ENCODE results near the gene TM7SF3. TPM values are rescaled to one million over a fixed set of nuclear protein-coding genes. Genes with fewer than 3 reads are reported as not detected.
A peak's percentile ranks its signal among the peaks of the same experiment; 100 is the strongest.

TM7SF3 gene
- total RNA-seq, 1 experiment from 2014 or later, result 114 TPM

DNA sequence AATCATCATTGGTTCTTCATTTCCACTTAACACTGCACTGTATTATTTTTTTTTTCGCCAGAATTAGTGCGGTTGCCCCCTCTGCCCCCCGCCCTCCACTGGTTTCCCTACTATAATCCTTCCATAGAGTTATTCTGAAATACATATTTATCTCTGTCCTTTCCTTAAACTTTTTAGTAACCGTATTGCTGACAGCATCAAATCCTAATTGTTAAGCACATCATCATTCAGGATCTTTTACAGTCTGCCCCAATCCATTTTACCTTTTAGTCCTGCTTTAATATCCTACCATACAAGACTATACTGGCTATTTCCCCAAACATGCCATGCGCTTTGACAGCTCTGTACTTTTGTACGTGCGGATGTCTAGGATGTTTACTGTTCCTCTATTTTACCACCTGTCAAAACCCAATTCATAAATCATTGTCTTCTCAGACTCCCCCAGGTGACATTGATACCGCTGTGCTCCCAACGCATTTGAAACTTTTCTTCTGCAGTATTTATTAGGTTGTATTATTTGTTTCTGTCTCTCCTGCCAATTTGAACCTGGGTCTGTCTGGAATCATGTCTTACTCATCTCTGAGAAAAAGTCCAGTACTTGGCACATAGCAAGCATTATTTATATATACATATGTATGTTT lies 74.9 kb downstream of the TM7SF3 start:
- peak overlapping the region; percentile 88 for H2AFZ ChIP-seq (ENCODE audit: low read length)
- no peaks in the 10 kb centered on the region for H3K9me3 ChIP-seq (ENCODE audit: low read length)
- H3K36me3 ChIP-seq (ENCODE audit: low read depth, low read length), result peaks cover 4% of the 10 kb centered on the region; the same call in 1 of the 2 replicates
- peaks cover 60% of the 10 kb centered on the region for H4K20me1 ChIP-seq (ENCODE audit: low read length)
- ATAC-seq, result no peak
- H3K4me3 ChIP-seq (ENCODE audit: low read length), result peak overlapping the region; percentile 76
- no peaks in the 10 kb centered on the region for H3K27me3 ChIP-seq (ENCODE audit: low read length)
- TSS peak; percentile 45 for BruUV-seq (replicated peaks)
- H3F3A ChIP-seq (ENCODE audit: low read length, unreplicated experiment), result peaks cover 3% of the 10 kb centered on the region
- H3K79me2 ChIP-seq (ENCODE audit: low read length), result peaks cover 94% of the 10 kb centered on the region
- no peak overlapping the region for H3K27ac ChIP-seq (ENCODE audit: low read length)
- CTCF ChIA-PET, result interaction anchor here (0.6 kb wide), 1 partner anchor 27 kb away, joined by 3 read pairs; no protein-coding TSS in a partner anchor
- no peaks in the 10 kb centered on the region for H3K9me2 ChIP-seq (replicated peaks; ENCODE audit: low read length)
- intact Hi-C loops (cut with micrococcal nuclease), result loop anchor here (2.0 to 5.0 kb wide), 2 partner anchors 305 to 378 kb away; partner anchors contain the start of gene STK38L
- H3K4me1 ChIP-seq (ENCODE audit: insufficient read depth, low read length), result peaks cover 42% of the 10 kb centered on the region
- H3K4me2 ChIP-seq (ENCODE audit: low read length), result peak overlapping the region; percentile 94
- peak; percentile 21 for DNase-seq
- H3K9ac ChIP-seq (ENCODE audit: low read length), result peak overlapping the region; percentile 89
- POLR2A ChIA-PET (ENCODE audit: unreplicated experiment), result interaction anchor here (0.6 to 0.8 kb wide), 3 partner anchors 12 to 27 kb away, joined by 3 to 8 read pairs (median 3); no protein-coding TSS in a partner anchor
- no peak for TF ChIP-seq EZH2phosphoT487 (IDR thresholded peaks at IDR 0.05; ENCODE audit: borderline replicate concordance, low read length)
- TF ChIP-seq EZH2 (IDR thresholded peaks at IDR 0.05; ENCODE audit: low read length, unreplicated experiment), result no peak
- TF ChIP-seq, protein P1, sequence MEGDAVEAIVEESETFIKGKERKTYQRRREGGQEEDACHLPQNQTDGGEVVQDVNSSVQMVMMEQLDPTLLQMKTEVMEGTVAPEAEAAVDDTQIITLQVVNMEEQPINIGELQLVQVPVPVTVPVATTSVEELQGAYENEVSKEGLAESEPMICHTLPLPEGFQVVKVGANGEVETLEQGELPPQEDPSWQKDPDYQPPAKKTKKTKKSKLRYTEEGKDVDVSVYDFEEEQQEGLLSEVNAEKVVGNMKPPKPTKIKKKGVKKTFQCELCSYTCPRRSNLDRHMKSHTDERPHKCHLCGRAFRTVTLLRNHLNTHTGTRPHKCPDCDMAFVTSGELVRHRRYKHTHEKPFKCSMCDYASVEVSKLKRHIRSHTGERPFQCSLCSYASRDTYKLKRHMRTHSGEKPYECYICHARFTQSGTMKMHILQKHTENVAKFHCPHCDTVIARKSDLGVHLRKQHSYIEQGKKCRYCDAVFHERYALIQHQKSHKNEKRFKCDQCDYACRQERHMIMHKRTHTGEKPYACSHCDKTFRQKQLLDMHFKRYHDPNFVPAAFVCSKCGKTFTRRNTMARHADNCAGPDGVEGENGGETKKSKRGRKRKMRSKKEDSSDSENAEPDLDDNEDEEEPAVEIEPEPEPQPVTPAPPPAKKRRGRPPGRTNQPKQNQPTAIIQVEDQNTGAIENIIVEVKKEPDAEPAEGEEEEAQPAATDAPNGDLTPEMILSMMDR (conservative IDR thresholded peaks at IDR 0.05; ENCODE audit: low read depth, low read length), result no peak

DNA sequence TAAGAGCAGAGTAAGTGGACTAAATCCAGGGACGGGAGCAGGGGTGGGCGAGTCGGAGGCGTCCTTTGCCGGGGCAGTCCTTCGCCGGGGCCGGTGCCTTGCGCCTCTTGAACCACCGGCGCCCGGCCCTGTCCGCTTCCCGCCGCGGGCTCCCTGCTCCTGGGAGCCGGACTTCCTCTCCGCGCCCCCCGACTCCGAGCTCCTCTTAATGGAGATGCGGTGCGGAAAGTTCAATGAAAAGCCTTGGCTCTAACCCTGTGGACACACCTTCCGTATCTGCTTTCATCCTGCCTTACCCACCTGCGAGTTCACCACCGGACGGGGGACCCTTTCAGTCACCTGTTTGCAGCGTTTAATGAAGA lies 75.5 kb downstream of the TM7SF3 start:
- H3F3A ChIP-seq (ENCODE audit: low read length, unreplicated experiment), result peaks cover 3% of the 10 kb centered on the region
- POLR2A ChIA-PET (ENCODE audit: unreplicated experiment), result interaction anchor here (0.7 to 0.8 kb wide), 2 partner anchors 12 to 13 kb away, joined by 3 read pairs; no protein-coding TSS in a partner anchor
- TF ChIP-seq EZH2 (IDR thresholded peaks at IDR 0.05; ENCODE audit: low read length, unreplicated experiment) (no peak), EZH2phosphoT487 (IDR thresholded peaks at IDR 0.05; ENCODE audit: borderline replicate concordance, low read length) (no peak)
- TF ChIP-seq, protein P1 (conservative IDR thresholded peaks at IDR 0.05; ENCODE audit: low read depth, low read length), result no peak
- peaks cover 39% of the 10 kb centered on the region for H3K4me1 ChIP-seq (ENCODE audit: insufficient read depth, low read length)
- peak overlapping the region; percentile 85 for H3K27ac ChIP-seq (ENCODE audit: low read length)
- CTCF ChIA-PET, result interaction anchor here (0.6 kb wide), 2 partner anchors 28 to 75 kb away, joined by 3 to 4 read pairs; partner anchors contain the start of gene TM7SF3
- H2AFZ ChIP-seq (ENCODE audit: low read length), result peak overlapping the region; percentile 88
- intact Hi-C loops (cut with micrococcal nuclease), result loop anchor here (1.0 to 5.0 kb wide), 3 partner anchors 76 to 379 kb away; partner anchors contain the start of genes STK38L and TM7SF3
- H3K79me2 ChIP-seq (ENCODE audit: low read length), result peaks cover 94% of the 10 kb centered on the region
- peak overlapping the region; percentile 94 for H3K4me2 ChIP-seq (ENCODE audit: low read length)
- no TSS peak for BruUV-seq (replicated peaks)
- H3K9ac ChIP-seq (ENCODE audit: low read length), result peak overlapping the region; percentile 89
- H3K4me3 ChIP-seq (ENCODE audit: low read length), result peak overlapping the region; percentile 76
- peak; percentile 37 for DNase-seq
- no peaks in the 10 kb centered on the region for H3K27me3 ChIP-seq (ENCODE audit: low read length)
- no peaks in the 10 kb centered on the region for H3K9me2 ChIP-seq (replicated peaks; ENCODE audit: low read length)
- H3K36me3 ChIP-seq (ENCODE audit: low read depth, low read length), result peaks cover 7% of the 10 kb centered on the region; the same call in 1 of the 2 replicates
- H4K20me1 ChIP-seq (ENCODE audit: low read length), result peaks cover 57% of the 10 kb centered on the region
- no peaks in the 10 kb centered on the region for H3K9me3 ChIP-seq (ENCODE audit: low read length)
- ATAC-seq, result peak; percentile 13
